Neural progenitor cell (in vitro differentiated cells): ENCODE data around the gene RNASE4. TPM values are rescaled to one million over a fixed set of nuclear protein-coding genes. Genes with fewer than 3 reads are reported as not detected.

Source experiments
- DNase-seq: peaks from one replicate; pipeline ENCODE4 v3.0.0-alpha.2; 2016; ENCODE audit warnings: low spot score
- H2AFZ ChIP-seq: fragments of 200-600 bp; sonication (generic); replicated peaks from 2 replicates; pipeline ENCODE4 v1.6.1; 2016; ENCODE audit warnings: antibody characterized with exemption
- H3F3A ChIP-seq: fragments of 200-600 bp; sonication (generic); 2 replicates; pipeline ENCODE4 v1.6.1; 2016; ENCODE audit warnings: antibody characterized with exemption, low read depth
- H3K27ac ChIP-seq: fragments of 200-600 bp; sonication (generic); 2 replicates; pipeline ENCODE4 v1.5.1; 2016; ENCODE audit warnings: mild to moderate bottlenecking
- H3K27me3 ChIP-seq: fragments of 200-600 bp; sonication (generic); 2 replicates; pipeline ENCODE4 v1.6.1; 2016; ENCODE audit warnings: mild to moderate bottlenecking, moderate library complexity
- H3K36me3 ChIP-seq: fragments of 200-600 bp; sonication (generic); 2 replicates; pipeline ENCODE4 v1.5.1; 2016
- H3K4me1 ChIP-seq: fragments of 200-600 bp; sonication (generic); 2 replicates; pipeline ENCODE4 v1.6.1; 2016; ENCODE audit warnings: mixed run types
- H3K4me2 ChIP-seq: fragments of 200-600 bp; sonication (generic); 2 replicates; pipeline ENCODE4 v1.6.1; 2016
- H3K4me3 ChIP-seq: fragments of 200-600 bp; sonication (generic); 2 replicates; pipeline ENCODE4 v1.5.1; 2016
- H3K79me2 ChIP-seq: fragments of 200-600 bp; sonication (generic); 2 replicates; pipeline ENCODE4 v1.6.1; 2016; ENCODE audit warnings: low read depth
- H3K9ac ChIP-seq: fragments of 200-600 bp; sonication (generic); 2 replicates; pipeline ENCODE4 v1.6.1; 2016
- H3K9me3 ChIP-seq: fragments of 200-600 bp; sonication (generic); 2 replicates; pipeline ENCODE4 v1.5.1; 2016; ENCODE audit warnings: low read depth
- H4K20me1 ChIP-seq: fragments of 200-600 bp; sonication (generic); 2 replicates; pipeline ENCODE4 v1.6.1; 2016; ENCODE audit warnings: low read depth
- H3K27ac Mint-ChIP-seq: 3 replicates; pipeline ENCODE4 v1.8.0; 2021; ENCODE audit warnings: mixed read lengths
- H3K27me3 Mint-ChIP-seq: 2 replicates; pipeline ENCODE4 v1.8.0; 2022; ENCODE audit warnings: low read depth, mild to moderate bottlenecking, inconsistent platforms, moderate library complexity, mixed read lengths; ENCODE audit not compliant: insufficient read depth
- H3K36me3 Mint-ChIP-seq: 3 replicates; pipeline ENCODE4 v1.8.0; 2021; ENCODE audit warnings: mixed read lengths
- H3K4me1 Mint-ChIP-seq: 3 replicates; pipeline ENCODE4 v1.8.0; 2021; ENCODE audit warnings: mixed read lengths
- H3K4me3 Mint-ChIP-seq: 3 replicates; pipeline ENCODE4 v1.8.0; 2021; ENCODE audit warnings: mild to moderate bottlenecking, moderate library complexity, mixed read lengths
- H3K9me3 Mint-ChIP-seq: 3 replicates; pipeline ENCODE4 v1.8.0; 2020; ENCODE audit warnings: mixed read lengths
- EZH2 ChIP-seq: fragments of 200-600 bp; sonication (generic); IDR thresholded peaks from 2 replicates; pipeline ENCODE4 v1.6.1; 2017; ENCODE audit warnings: antibody characterized with exemption, mild to moderate bottlenecking, moderate library complexity
- EZH2phosphoT487 ChIP-seq: fragments of 200-600 bp; sonication (generic); IDR thresholded peaks from 2 replicates; pipeline ENCODE4 v1.6.1; 2017; ENCODE audit warnings: antibody characterized with exemption
- total RNA-seq: library from RNA; depleted of rRNA; stranded (reverse); fragments of >200 nt; gene quantifications from 2 replicates; pipeline ENCODE4 v1.2.3, GENCODE V29; 2015; ENCODE audit warnings: low replicate concordance
- TF ChIP-seq, protein P1 (sequence below): fragments of 200-600 bp; sonication (generic); IDR thresholded peaks from 2 replicates; pipeline ENCODE4 v1.5.1; 2017; ENCODE audit warnings: antibody characterized with exemption, mild to moderate bottlenecking

RNASE4 gene
- total RNA-seq, 1 donor from 2014 or later, result 2.1 TPM

DNA sequence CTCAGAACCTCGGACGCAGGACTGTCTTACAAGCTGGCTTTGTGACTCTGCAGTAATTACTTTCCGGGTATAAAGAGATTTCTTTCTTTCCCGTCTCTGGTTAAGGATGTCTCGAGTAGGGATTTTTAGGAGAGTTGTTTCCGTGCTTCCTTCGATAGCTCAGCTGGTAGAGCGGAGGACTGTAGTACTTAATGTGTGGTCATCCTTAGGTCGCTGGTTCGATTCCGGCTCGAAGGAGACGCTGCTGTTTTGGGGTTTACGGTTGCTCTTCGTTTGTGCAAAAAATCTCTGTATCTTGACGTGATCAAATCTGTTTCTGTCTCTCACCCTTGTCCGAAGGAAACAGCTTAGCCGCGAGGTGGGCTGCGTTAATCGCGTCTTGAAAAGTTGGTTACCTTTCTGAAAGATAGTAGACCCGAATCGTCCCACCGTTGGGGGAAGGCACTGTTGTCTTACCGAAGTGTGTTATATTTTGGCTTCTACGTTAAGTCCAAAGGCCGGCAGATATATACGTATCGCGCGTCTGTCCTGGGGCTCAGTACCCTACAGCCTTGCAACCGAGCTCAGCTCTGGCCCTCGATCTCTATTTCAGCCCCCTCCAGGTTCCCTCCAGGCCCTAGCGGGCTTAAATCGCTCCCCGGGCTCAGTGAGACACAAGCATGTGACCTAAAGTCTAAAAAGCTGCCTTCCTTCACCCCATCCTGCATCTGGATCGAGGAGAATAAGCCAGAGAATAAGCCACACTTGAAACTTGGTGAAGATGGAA, 1.1 kb upstream of the RNASE4 start:
- Histone ChIP-seq H3K4me1 (peaks cover 8% of the 10 kb centered on the region), H4K20me1 (no peaks in the 10 kb centered on the region), H3K27me3 (peaks cover 18% of the 10 kb centered on the region), H3K4me2 (peak overlapping the region; percentile 87), H3K79me2 (no peaks in the 10 kb centered on the region), H3F3A (peaks cover 53% of the 10 kb centered on the region), H3K9me3 (no peaks in the 10 kb centered on the region), H3K4me3 (peak overlapping the region; percentile 77), H3K9ac (peak overlapping the region; percentile 57), H3K36me3 (no peaks in the 10 kb centered on the region), H3K27ac (peak overlapping the region; percentile 68), H2AFZ (peak overlapping the region; percentile 93)
- peak; percentile 88 for DNase-seq
- no peak overlapping the region for H3K27ac Mint-ChIP-seq
- peaks cover 7% of the 10 kb centered on the region for H3K9me3 Mint-ChIP-seq
- TF ChIP-seq EZH2phosphoT487, result no peak
- TF ChIP-seq, protein P1, sequence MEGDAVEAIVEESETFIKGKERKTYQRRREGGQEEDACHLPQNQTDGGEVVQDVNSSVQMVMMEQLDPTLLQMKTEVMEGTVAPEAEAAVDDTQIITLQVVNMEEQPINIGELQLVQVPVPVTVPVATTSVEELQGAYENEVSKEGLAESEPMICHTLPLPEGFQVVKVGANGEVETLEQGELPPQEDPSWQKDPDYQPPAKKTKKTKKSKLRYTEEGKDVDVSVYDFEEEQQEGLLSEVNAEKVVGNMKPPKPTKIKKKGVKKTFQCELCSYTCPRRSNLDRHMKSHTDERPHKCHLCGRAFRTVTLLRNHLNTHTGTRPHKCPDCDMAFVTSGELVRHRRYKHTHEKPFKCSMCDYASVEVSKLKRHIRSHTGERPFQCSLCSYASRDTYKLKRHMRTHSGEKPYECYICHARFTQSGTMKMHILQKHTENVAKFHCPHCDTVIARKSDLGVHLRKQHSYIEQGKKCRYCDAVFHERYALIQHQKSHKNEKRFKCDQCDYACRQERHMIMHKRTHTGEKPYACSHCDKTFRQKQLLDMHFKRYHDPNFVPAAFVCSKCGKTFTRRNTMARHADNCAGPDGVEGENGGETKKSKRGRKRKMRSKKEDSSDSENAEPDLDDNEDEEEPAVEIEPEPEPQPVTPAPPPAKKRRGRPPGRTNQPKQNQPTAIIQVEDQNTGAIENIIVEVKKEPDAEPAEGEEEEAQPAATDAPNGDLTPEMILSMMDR, result no peak
- no peak for TF ChIP-seq EZH2
- H3K4me3 Mint-ChIP-seq, result no peak overlapping the region
- H3K36me3 Mint-ChIP-seq, result no peaks in the 10 kb centered on the region
- peaks cover 7% of the 10 kb centered on the region for H3K27me3 Mint-ChIP-seq
- H3K4me1 Mint-ChIP-seq, result peaks cover 21% of the 10 kb centered on the region

DNA sequence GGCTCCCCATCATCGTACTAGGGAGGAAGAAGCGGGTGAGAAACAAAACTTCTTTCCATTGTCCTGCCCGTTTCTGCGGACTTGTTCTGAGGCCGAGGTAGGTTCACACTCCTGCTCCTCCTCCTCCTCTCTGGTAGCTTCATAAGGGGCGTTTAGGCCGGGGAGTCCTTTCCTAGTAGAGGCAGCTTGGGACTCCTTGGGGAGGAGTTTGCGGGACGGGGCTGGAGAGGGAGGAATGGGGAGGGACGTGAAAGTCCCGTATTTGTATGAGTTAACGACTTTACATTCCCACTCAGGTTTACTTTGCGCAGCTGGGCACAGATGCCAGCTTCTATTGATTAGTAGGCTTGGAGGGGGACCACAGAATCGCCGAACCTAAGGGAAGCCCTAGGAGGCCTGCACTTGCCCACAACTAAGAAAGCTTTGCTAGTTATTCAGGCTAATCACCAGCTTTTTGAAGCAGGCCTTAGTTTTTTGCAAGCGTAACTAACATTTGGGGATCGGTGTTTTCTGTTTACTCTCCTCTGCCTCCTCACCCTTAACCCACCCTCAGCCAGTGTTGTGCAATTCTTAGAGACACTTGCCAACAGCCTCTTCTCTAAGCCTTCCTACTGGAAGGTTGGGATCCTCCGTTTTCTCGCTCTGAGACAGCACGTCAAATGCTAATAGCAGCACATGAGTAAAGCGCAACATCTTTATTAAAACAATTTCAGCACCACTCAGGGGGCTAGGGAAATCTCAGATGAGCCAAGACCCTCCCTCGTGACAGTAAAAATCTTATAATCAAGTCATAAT, 499 bp downstream of the RNASE4 start:
- peak overlapping the region; percentile 77 for H3K4me3 ChIP-seq
- Mint-ChIP-seq H3K36me3 (no peaks in the 10 kb centered on the region), H3K9me3 (peaks cover 7% of the 10 kb centered on the region), H3K4me1 (peaks cover 21% of the 10 kb centered on the region), H3K27ac (peak overlapping the region; percentile 42), H3K4me3 (no peak overlapping the region), H3K27me3 (peaks cover 7% of the 10 kb centered on the region)
- no peak overlapping the region for H3K9ac ChIP-seq
- H3K79me2 ChIP-seq, result no peaks in the 10 kb centered on the region
- H3F3A ChIP-seq, result peaks cover 53% of the 10 kb centered on the region
- peak overlapping the region; percentile 87 for H3K4me2 ChIP-seq
- peak; percentile 29 for DNase-seq
- H3K27ac ChIP-seq, result no peak overlapping the region
- H3K36me3 ChIP-seq, result no peaks in the 10 kb centered on the region
- peak overlapping the region; percentile 94 for H2AFZ ChIP-seq
- TF ChIP-seq EZH2, result no peak
- TF ChIP-seq, protein P1, result no peak
- TF ChIP-seq EZH2phosphoT487, result no peak
- peaks cover 18% of the 10 kb centered on the region for H3K27me3 ChIP-seq
- H4K20me1 ChIP-seq, result no peaks in the 10 kb centered on the region
- no peaks in the 10 kb centered on the region for H3K9me3 ChIP-seq
- H3K4me1 ChIP-seq, result peaks cover 8% of the 10 kb centered on the region

DNA sequence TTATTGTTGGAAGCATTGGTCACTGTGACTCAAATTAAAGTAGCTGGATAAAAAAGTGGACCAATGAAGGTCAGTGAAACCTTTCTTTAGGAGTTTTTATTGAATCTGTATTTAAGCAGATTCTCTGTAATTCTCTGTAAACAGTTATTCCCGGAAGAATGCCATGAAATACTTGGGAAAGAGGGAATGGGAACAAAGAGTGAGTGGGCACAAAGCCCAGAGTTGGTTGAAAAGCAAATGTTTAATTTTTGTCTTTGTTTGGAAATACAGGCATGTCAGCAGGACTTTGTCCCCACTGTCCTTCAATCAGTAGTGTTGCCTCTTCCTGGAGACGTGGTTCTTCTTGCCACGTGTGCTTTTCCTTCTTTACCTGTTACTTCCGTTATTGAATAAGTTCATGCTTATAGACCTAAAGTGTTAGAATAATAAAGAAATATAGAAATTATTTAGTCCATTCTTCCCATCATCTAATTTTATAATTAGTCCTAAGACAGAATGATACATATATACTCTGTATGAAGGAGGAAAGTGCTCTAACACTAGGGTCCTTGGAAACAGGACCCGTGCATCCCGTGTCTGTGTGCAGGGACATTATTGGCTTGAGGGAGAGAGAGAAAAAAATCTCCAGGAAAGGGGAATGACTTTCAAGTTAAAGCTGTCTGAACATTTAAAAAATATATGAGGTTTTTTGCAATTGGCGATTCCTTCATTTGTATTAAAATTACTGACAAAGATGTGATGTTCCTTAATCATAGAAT, 2.2 kb downstream of the RNASE4 start:
- H3F3A ChIP-seq, result peaks cover 38% of the 10 kb centered on the region
- H3K9me3 ChIP-seq, result no peaks in the 10 kb centered on the region
- H3K4me2 ChIP-seq, result no peak overlapping the region
- peaks cover 5% of the 10 kb centered on the region for H3K27me3 Mint-ChIP-seq
- DNase-seq, result no peak
- no peak overlapping the region for H2AFZ ChIP-seq
- H3K36me3 Mint-ChIP-seq, result no peaks in the 10 kb centered on the region
- no peak overlapping the region for H3K27ac Mint-ChIP-seq
- no peaks in the 10 kb centered on the region for H3K4me1 ChIP-seq
- peaks cover 3% of the 10 kb centered on the region for H3K9me3 Mint-ChIP-seq
- no peaks in the 10 kb centered on the region for H4K20me1 ChIP-seq
- H3K27ac ChIP-seq, result no peak overlapping the region
- no peak overlapping the region for H3K9ac ChIP-seq
- H3K4me3 Mint-ChIP-seq, result no peak overlapping the region
- H3K79me2 ChIP-seq, result no peaks in the 10 kb centered on the region
- peaks cover 18% of the 10 kb centered on the region for H3K27me3 ChIP-seq
- H3K36me3 ChIP-seq, result no peaks in the 10 kb centered on the region
- H3K4me3 ChIP-seq, result no peak overlapping the region
- H3K4me1 Mint-ChIP-seq, result peaks cover 12% of the 10 kb centered on the region
- TF ChIP-seq, protein P1, result no peak
- TF ChIP-seq EZH2phosphoT487, result no peak
- no peak for TF ChIP-seq EZH2
